GM12878 (cell line): ENCODE measurements around the gene DGKE. TPM values are rescaled to one million over a fixed set of nuclear protein-coding genes. Genes with fewer than 3 reads are reported as not detected.

Source experiments
- ATAC-seq: fragments of 200-7000 bp; cut with Tn5 transposase; 3 replicates; pipeline ENCODE4 v1.9.1; 2020; ENCODE audit warnings: mild to moderate bottlenecking, moderate library complexity
- BruUV-seq: library from RNA; stranded (reverse); fragments of 400-500 nt; replicated peaks from 2 replicates; lab custom pipeline; 2021; lab: Mats Ljungman, UMichigan
- CTCF ChIA-PET: fragments of 300-600 bp; sonication (Branson Sonifier 250); formaldehyde crosslinking; extraction: SDS; loops from one replicate; lab custom pipeline; 2021; ENCODE audit warnings: inconsistent platforms; lab: Yijun Ruan, JAX
- POLR2A ChIA-PET: fragments of 350-600 bp; formaldehyde crosslinking; extraction: SDS; loops from one replicate; lab custom pipeline; 2021; ENCODE audit warnings: inconsistent platforms; lab: Charles Lee
- RAD21 ChIA-PET: fragments of 300-600 bp; sonication (Branson Sonifier 250); formaldehyde crosslinking; loops from one replicate; lab custom pipeline; 2023; ENCODE audit warnings: antibody characterized with exemption; ENCODE audit not compliant: unreplicated experiment; lab: Charles Lee
- SMC1A ChIA-PET: fragments of 300-600 bp; sonication (Branson Sonifier 250); formaldehyde crosslinking; loops from one replicate; lab custom pipeline; 2023; ENCODE audit not compliant: unreplicated experiment, uncharacterized antibody; lab: Charles Lee
- DNase-seq: peaks from one replicate; pipeline ENCODE4 v3.0.0-alpha.2; 2011; ENCODE audit warnings: low read depth, low spot score
- FAIRE-seq: peaks from 3 replicates; lab custom pipeline; 2011; peaks lifted over from hg19 to GRCh38; lab: Jason Lieb, UNC
- H2AFZ ChIP-seq: 2 replicates; pipeline ENCODE4 v1.6.0; 2011; ENCODE audit warnings: low read depth, low read length, control low read depth; ENCODE audit not compliant: control insufficient read depth
- H3K27ac ChIP-seq: 2 replicates; pipeline ENCODE4 v1.5.1; 2011; ENCODE audit warnings: control low read depth; ENCODE audit not compliant: control insufficient read depth, insufficient read depth
- H3K27me3 ChIP-seq, 2 experiments: replicated peaks in 1 of 2; 2 replicates each; pipeline versions ENCODE4 v1.6.0 to v1.6.1; 2011; ENCODE audit warnings: low read length in 1 of 2; ENCODE audit not compliant: control insufficient read depth in 2 of 2, insufficient read depth in 2 of 2
- H3K36me3 ChIP-seq, 2 experiments: 2 replicates each; pipeline ENCODE4 v1.5.1; 2011; ENCODE audit warnings: low read length in 1 of 2; ENCODE audit not compliant: control insufficient read depth in 2 of 2, insufficient read depth in 2 of 2
- H3K4me1 ChIP-seq: 2 replicates; pipeline ENCODE4 v1.6.1; 2011; ENCODE audit warnings: mild to moderate bottlenecking, low read length, moderate library complexity, mixed read lengths; ENCODE audit not compliant: control insufficient read depth, insufficient read depth
- H3K4me2 ChIP-seq: 2 replicates; pipeline ENCODE4 v1.6.0; 2011; ENCODE audit warnings: control low read depth; ENCODE audit not compliant: control insufficient read depth, insufficient read depth
- H3K4me3 ChIP-seq: fragments of 200-600 bp; sonication (generic); 2 replicates; pipeline ENCODE4 v1.5.1; 2016
- H3K79me2 ChIP-seq: 2 replicates; pipeline ENCODE4 v1.6.0; 2011; ENCODE audit warnings: low read length; ENCODE audit not compliant: control insufficient read depth, insufficient read depth
- H3K9ac ChIP-seq: 2 replicates; pipeline ENCODE4 v1.8.0; 2011; ENCODE audit warnings: low read length, control low read depth, mixed read lengths; ENCODE audit not compliant: control insufficient read depth, insufficient read depth
- H3K9me3 ChIP-seq: replicated peaks from 3 replicates; pipeline ENCODE4 v1.5.1; 2011; ENCODE audit warnings: mild to moderate bottlenecking, low read length; ENCODE audit not compliant: control insufficient read depth, insufficient read depth
- H4K20me1 ChIP-seq: 2 replicates; pipeline ENCODE4 v1.6.0; 2011; ENCODE audit not compliant: control insufficient read depth, insufficient read depth
- EED ChIP-seq: sonication (generic); IDR thresholded peaks from 2 replicates; pipeline ENCODE4 v1.6.1; 2016; ENCODE audit warnings: antibody characterized with exemption, low read depth
- HDGF ChIP-seq: fragments of 450-650 bp; IDR thresholded peaks from 2 replicates; pipeline ENCODE4 v1.6.1; 2016; ENCODE audit warnings: antibody characterized with exemption
- MYC ChIP-seq: IDR thresholded peaks from 2 replicates; pipeline ENCODE4 v1.6.1; 2011; ENCODE audit warnings: mild to moderate bottlenecking, low read length, moderate library complexity, inconsistent platforms; ENCODE audit not compliant: insufficient read depth, insufficient replicate concordance, insufficient read length, severe bottlenecking
- POLR2A ChIP-seq: IDR thresholded peaks from 2 replicates; pipeline ENCODE4 v1.6.1; 2011; ENCODE audit warnings: low read depth, mild to moderate bottlenecking, low read length
- POLR2AphosphoS5 ChIP-seq: IDR thresholded peaks from 2 replicates; pipeline ENCODE4 v1.6.1; 2011; ENCODE audit warnings: mild to moderate bottlenecking, low read length, inconsistent platforms
- WGBS: methylation state at CpG from one replicate; pipeline ENCODE4 v1.1.6; 2016; ENCODE audit warnings: low lambda C conversion rate; ENCODE audit not compliant: insufficient replicate concordance, insufficient coverage; ENCODE audit errors: missing lambda C conversion rate; 5-methylcytosine and 5-hydroxymethylcytosine counted together
- in situ Hi-C: fragments of 300-500 bp; cut with MboI; formaldehyde crosslinking; loops from 9 replicates; pipeline ENCODE4 v1.14.3; 2018; ENCODE audit warnings: mixed read lengths
- intact Hi-C: fragments of 100-400 bp; cut with micrococcal nuclease; formaldehyde crosslinking; loops from one replicate; pipeline ENCODE4 v1.14.2; 2022; ENCODE audit not compliant: unreplicated experiment
- polyA plus RNA-seq, 11 experiments: library from polyadenylated mRNA; depleted of rRNA in 4 of 11; unstranded in 6 of 11; stranded (reverse) in 5 of 11; fragments of >200 nt; fragmentation: Nextera tagmentation in 4 of 11; fragmentation: Illumina TruSeq in 1 of 11; extraction: Ambion mirVana in 4 of 11; extraction: Trizol in 1 of 11; gene quantifications; 1 replicate in 1 of 11; 2 replicates in 10 of 11; pipeline versions ENCODE4 v1.2.1 to v1.2.3, GENCODE V29; 2011 to 2016; ENCODE audit warnings: inconsistent platforms in 2 of 11, missing spikeins in 2 of 11, low read depth in 1 of 11
- total RNA-seq, 4 experiments: library from RNA; depleted of rRNA in 3 of 4; stranded (reverse); fragments of >200 nt in 3 of 4; fragmentation: Illumina TruSeq in 1 of 4; extraction: Trizol in 1 of 4; gene quantifications; 2 replicates each; pipeline versions ENCODE4 v1.2.1 to v1.2.3, GENCODE V29; 2013 to 2021

DGKE gene
- total and polyA plus RNA-seq, 10 of the 15 experiments (the other 5 are each of a cell fraction or from before 2014, with no cell fraction given) = 2.8 to 18.0 (median 11.6) TPM

GRCh38 chr17:56912105-56912999, 78.4 kb downstream of the DGKE start:
- peak overlapping the region; percentile 79 for H3K9ac ChIP-seq
- ATAC-seq (no peak), FAIRE-seq (peak; percentile 13), DNase-seq (no peak)
- peaks cover 34% of the 10 kb centered on the region for H3K4me1 ChIP-seq
- intact Hi-C loops = no loop called here
- H3K27ac ChIP-seq = peak overlapping the region; percentile 86
- POLR2A ChIA-PET = interaction anchor here (0.7 to 2.3 kb wide), 5 partner anchors 41 to 176 kb away, joined by 3 to 5 read pairs (median 3); partner anchors contain the start of genes C17orf67 and DGKE
- peak overlapping the region; percentile 83 for H3K4me2 ChIP-seq
- peak; percentile 18; the same call in 1 of the 2 replicates for TF ChIP-seq POLR2AphosphoS5
- TF ChIP-seq HDGF = no peak
- TF ChIP-seq POLR2A = peak; percentile 37
- no peaks in the 10 kb centered on the region for H3K9me3 ChIP-seq
- RAD21 ChIA-PET = interaction anchor here (0.8 to 1.8 kb wide), 5 partner anchors 15 to 93 kb away, joined by 3 to 5 read pairs (median 4); no protein-coding TSS in a partner anchor
- H3K79me2 ChIP-seq = peaks cover 75% of the 10 kb centered on the region
- H3K27me3 ChIP-seq = no peaks in the 10 kb centered on the region
- SMC1A ChIA-PET = interaction anchor here (0.9 to 1.9 kb wide), 2 partner anchors 65 to 93 kb away, joined by 3 to 6 read pairs; partner anchors contain the start of gene SCPEP1
- in situ Hi-C loops = no loop called here
- CTCF ChIA-PET = interaction anchor here (0.6 to 1.6 kb wide), 7 partner anchors 27 to 305 kb away, joined by 3 to 7 read pairs (median 3); no protein-coding TSS in a partner anchor
- H4K20me1 ChIP-seq = peaks cover 22% of the 10 kb centered on the region
- no TSS peak for BruUV-seq
- H3K36me3 ChIP-seq = peaks cover 0 to 7% of the 10 kb centered on the region in 2 experiments; a peak in 3 of 4 replicates
- peak overlapping the region; percentile 98 for H3K4me3 ChIP-seq
- no peak overlapping the region for H2AFZ ChIP-seq
- under 1% methylated on average over 21 of the region's 21 CpGs for WGBS

- no peak for ATAC-seq
- FAIRE-seq = no peak
- ChIA-PET CTCF (interaction anchor here (0.8 to 1.6 kb wide), 4 partner anchors 26 to 97 kb away, joined by 3 to 4 read pairs (median 3); no protein-coding TSS in a partner anchor), RAD21 (interaction anchor here (0.8 to 1.8 kb wide), 4 partner anchors 44 to 93 kb away, joined by 3 to 5 read pairs (median 4); no protein-coding TSS in a partner anchor), POLR2A (interaction anchor here (0.7 to 2.3 kb wide), 4 partner anchors 42 to 175 kb away, joined by 3 to 5 read pairs (median 4); partner anchors contain the start of genes C17orf67 and DGKE)
- intact Hi-C loops (no loop called here), in situ Hi-C loops (no loop called here)
- DNase-seq = no peak
- peak overlapping the region; percentile 39 for H3K4me2 ChIP-seq
- peak overlapping the region; percentile 79 for H3K9ac ChIP-seq
- BruUV-seq = no TSS peak
- peaks cover 0 to 7% of the 10 kb centered on the region in 2 experiments; a peak in 3 of 4 replicates for H3K36me3 ChIP-seq
- TF ChIP-seq MYC (no peak), EED (peak; percentile 27; the same call in 1 of the 2 replicates)
- TF ChIP-seq, all 136 proteins: peak for 1
- H3K9me3 ChIP-seq = no peaks in the 10 kb centered on the region; the same call in 2 of the 3 replicates
- peaks cover 22% of the 10 kb centered on the region for H4K20me1 ChIP-seq
- SMC1A ChIA-PET = interaction anchor here (0.9 to 1.9 kb wide), 3 partner anchors 65 to 93 kb away, joined by 3 to 6 read pairs (median 3); partner anchors contain the start of gene SCPEP1
- H2AFZ ChIP-seq = no peak overlapping the region
- peaks cover 29% of the 10 kb centered on the region for H3K4me1 ChIP-seq
- no peaks in the 10 kb centered on the region for H3K27me3 ChIP-seq
- 0% methylated on average over 7 of the region's 7 CpGs for WGBS
- H3K79me2 ChIP-seq = peaks cover 69% of the 10 kb centered on the region
- peak overlapping the region; percentile 98 for H3K4me3 ChIP-seq
- H3K27ac ChIP-seq = peak overlapping the region; percentile 86
Measured at GRCh38 chr17:56913000-56913311, 79.0 kb downstream of the DGKE start.
